Testis (tissue), 2 donors: ENCODE data around the gene MOB3B.

Experiments
- CTCF ChIP-seq, 3 experiments: fragments of 450-650 bp in 2 of 3; fragments of 200-600 bp in 1 of 3; sonication (generic) in 1 of 3; IDR thresholded peaks; one replicate each; pipeline ENCODE4 v1.5.1; 2016 to 2019; ENCODE audit warnings: antibody characterized with exemption in 3 of 3, mild to moderate bottlenecking in 2 of 3, moderate library complexity in 1 of 3
- POLR2A ChIP-seq: fragments of 450-650 bp; IDR thresholded peaks from one replicate; pipeline ENCODE4 v1.6.1; 2017; ENCODE audit warnings: antibody characterized with exemption, mild to moderate bottlenecking, moderate library complexity

GRCh38 chr9:27431543-27432147 is 98.0 kb downstream of the MOB3B start:
- TF ChIP-seq CTCF (IDR thresholded peaks at IDR 0.05) = no peak
- TF ChIP-seq POLR2A = no peak
